Smooth muscle cell (in vitro differentiated cells): Measurements from ENCODE around the gene BIK. TPM values are rescaled to one million over a fixed set of nuclear protein-coding genes. Genes with fewer than 3 reads are reported as not detected.

ENCODE experiments used
- DNase-seq: peaks from one replicate; lab custom pipeline; 2025; ENCODE audit not compliant: unreplicated experiment; lab: John Stamatoyannopoulos, UW
- H2AFZ ChIP-seq: fragments of 200-600 bp; sonication (generic); 2 replicates; pipeline ENCODE4 v1.6.0; 2016; ENCODE audit warnings: antibody characterized with exemption, low read depth, mild to moderate bottlenecking
- H3F3A ChIP-seq: fragments of 200-600 bp; sonication (generic); 2 replicates; pipeline ENCODE4 v1.6.0; 2017; ENCODE audit warnings: antibody characterized with exemption, low read depth
- H3K27ac ChIP-seq: fragments of 200-600 bp; sonication (generic); 2 replicates; pipeline ENCODE4 v1.5.1; 2016; ENCODE audit warnings: low read depth, mild to moderate bottlenecking
- H3K27me3 ChIP-seq: fragments of 200-600 bp; sonication (generic); 2 replicates; pipeline ENCODE4 v1.6.1; 2016; ENCODE audit warnings: low read depth, mild to moderate bottlenecking
- H3K36me3 ChIP-seq: fragments of 200-600 bp; sonication (generic); 2 replicates; pipeline ENCODE4 v1.5.1; 2016; ENCODE audit warnings: low read depth
- H3K4me1 ChIP-seq: fragments of 200-600 bp; sonication (generic); 2 replicates; pipeline ENCODE4 v1.5.1; 2016; ENCODE audit warnings: low read depth
- H3K4me2 ChIP-seq: fragments of 200-600 bp; sonication (generic); 2 replicates; pipeline ENCODE4 v1.6.0; 2016; ENCODE audit warnings: mild to moderate bottlenecking
- H3K4me3 ChIP-seq: fragments of 200-600 bp; sonication (generic); 2 replicates; pipeline ENCODE4 v1.5.1; 2016; ENCODE audit warnings: mild to moderate bottlenecking
- H3K79me2 ChIP-seq: fragments of 200-600 bp; sonication (generic); 2 replicates; pipeline ENCODE4 v1.6.0; 2016; ENCODE audit warnings: low read depth, mild to moderate bottlenecking
- H3K9ac ChIP-seq: fragments of 200-600 bp; sonication (generic); 2 replicates; pipeline ENCODE4 v1.6.0; 2016; ENCODE audit warnings: low read depth
- H3K9me3 ChIP-seq: fragments of 200-600 bp; sonication (generic); replicated peaks from 2 replicates; pipeline ENCODE4 v1.5.1; 2016; ENCODE audit warnings: low read depth
- H4K20me1 ChIP-seq: fragments of 200-600 bp; sonication (generic); 2 replicates; pipeline ENCODE4 v1.6.0; 2016; ENCODE audit warnings: low read depth
- CTCF ChIP-seq: fragments of 200-600 bp; sonication (generic); IDR thresholded peaks from 2 replicates; pipeline ENCODE4 v1.5.1; 2017; ENCODE audit warnings: borderline replicate concordance, mild to moderate bottlenecking, antibody characterized with exemption; ENCODE audit not compliant: insufficient read depth, poor library complexity, severe bottlenecking
- WGBS: methylation state at CpG from one replicate; pipeline ENCODE4 v1.1.7; 2016; ENCODE audit warnings: low lambda C conversion rate; 5-methylcytosine and 5-hydroxymethylcytosine counted together
- polyA plus RNA-seq: library from polyadenylated mRNA; unstranded; fragments of >200 nt; fragmentation: Nextera tagmentation; extraction: Ambion mirVana; gene quantifications from 2 replicates; pipeline ENCODE4 v1.2.1, GENCODE V29; 2016
- total RNA-seq: library from RNA; depleted of rRNA; stranded (reverse); fragments of >200 nt; gene quantifications from 2 replicates; pipeline ENCODE4 v1.2.3, GENCODE V29; 2014

The BIK gene
- total and polyA plus RNA-seq, 2 experiments from 2014 or later, result 1.9 to 3.9 TPM

- Histone ChIP-seq H3K9ac (no peak overlapping the region), H3K27ac (no peak overlapping the region), H3K36me3 (no peaks in the 10 kb centered on the region), H3K27me3 (no peaks in the 10 kb centered on the region), H2AFZ (no peak overlapping the region), H3K9me3 (no peaks in the 10 kb centered on the region), H4K20me1 (no peaks in the 10 kb centered on the region), H3K4me2 (no peak overlapping the region), H3K4me1 (no peaks in the 10 kb centered on the region), H3K79me2 (no peaks in the 10 kb centered on the region), H3K4me3 (no peak overlapping the region), H3F3A (no peaks in the 10 kb centered on the region)
- DNase-seq, result no peak
- no peak for TF ChIP-seq CTCF
- WGBS, result 99% methylated on average over 4 of the region's 4 CpGs
Measured at GRCh38 chr22:43134553-43134952, 24.0 kb downstream of the BIK start.

GRCh38 chr22:43135565-43135964 lies 25.0 kb downstream of the BIK start:
- Histone ChIP-seq H3K36me3 (no peaks in the 10 kb centered on the region), H2AFZ (no peak overlapping the region), H3K27me3 (no peaks in the 10 kb centered on the region), H3K4me2 (no peak overlapping the region), H3K9me3 (no peaks in the 10 kb centered on the region), H3F3A (no peaks in the 10 kb centered on the region), H4K20me1 (no peaks in the 10 kb centered on the region), H3K79me2 (no peaks in the 10 kb centered on the region), H3K27ac (no peak overlapping the region), H3K4me1 (no peaks in the 10 kb centered on the region), H3K9ac (no peak overlapping the region), H3K4me3 (no peak overlapping the region)
- DNase-seq, result no peak
- TF ChIP-seq CTCF, result no peak
- WGBS, result 93% methylated on average over 5 of the region's 5 CpGs

GRCh38 chr22:43136255-43136654 lies 25.7 kb downstream of the BIK start:
- no peak overlapping the region for H3K9ac ChIP-seq
- H3K27me3 ChIP-seq, result no peaks in the 10 kb centered on the region
- no peaks in the 10 kb centered on the region for H3F3A ChIP-seq
- no peak overlapping the region for H3K4me3 ChIP-seq
- H3K9me3 ChIP-seq, result no peaks in the 10 kb centered on the region
- H3K36me3 ChIP-seq, result no peaks in the 10 kb centered on the region
- TF ChIP-seq CTCF, result peak; percentile 49
- DNase-seq, result no peak
- no peaks in the 10 kb centered on the region for H4K20me1 ChIP-seq
- 67% methylated on average over 9 of the region's 9 CpGs for WGBS
- H3K79me2 ChIP-seq, result no peaks in the 10 kb centered on the region
- no peak overlapping the region for H3K4me2 ChIP-seq
- no peaks in the 10 kb centered on the region for H3K4me1 ChIP-seq
- no peak overlapping the region for H2AFZ ChIP-seq
- no peak overlapping the region for H3K27ac ChIP-seq

GRCh38 chr22:43136801-43137200 lies 26.3 kb downstream of the BIK start:
- H3K9me3 ChIP-seq, result no peaks in the 10 kb centered on the region
- H3K9ac ChIP-seq, result no peak overlapping the region
- no peak overlapping the region for H3K4me2 ChIP-seq
- DNase-seq, result no peak
- H4K20me1 ChIP-seq, result no peaks in the 10 kb centered on the region
- no peak overlapping the region for H3K27ac ChIP-seq
- H3K4me3 ChIP-seq, result no peak overlapping the region
- peaks cover 3% of the 10 kb centered on the region for H3K79me2 ChIP-seq
- H2AFZ ChIP-seq, result no peak overlapping the region
- peaks cover under 1% of the 10 kb centered on the region for H3K4me1 ChIP-seq
- 93% methylated on average over 10 of the region's 10 CpGs for WGBS
- no peaks in the 10 kb centered on the region for H3F3A ChIP-seq
- H3K27me3 ChIP-seq, result no peaks in the 10 kb centered on the region
- no peaks in the 10 kb centered on the region for H3K36me3 ChIP-seq
- TF ChIP-seq CTCF, result no peak
